GM19023 (cell line): Measurements from ENCODE around the gene ADAMTS2.

ENCODE experiments used
- ATAC-seq: cut with Tn5 transposase; IDR thresholded peaks from one replicate; pipeline ENCODE4 v1.9.1; 2021; ENCODE audit warnings: mild to moderate bottlenecking, moderate library complexity; ENCODE audit not compliant: unreplicated experiment

Gene ADAMTS2

DNA sequence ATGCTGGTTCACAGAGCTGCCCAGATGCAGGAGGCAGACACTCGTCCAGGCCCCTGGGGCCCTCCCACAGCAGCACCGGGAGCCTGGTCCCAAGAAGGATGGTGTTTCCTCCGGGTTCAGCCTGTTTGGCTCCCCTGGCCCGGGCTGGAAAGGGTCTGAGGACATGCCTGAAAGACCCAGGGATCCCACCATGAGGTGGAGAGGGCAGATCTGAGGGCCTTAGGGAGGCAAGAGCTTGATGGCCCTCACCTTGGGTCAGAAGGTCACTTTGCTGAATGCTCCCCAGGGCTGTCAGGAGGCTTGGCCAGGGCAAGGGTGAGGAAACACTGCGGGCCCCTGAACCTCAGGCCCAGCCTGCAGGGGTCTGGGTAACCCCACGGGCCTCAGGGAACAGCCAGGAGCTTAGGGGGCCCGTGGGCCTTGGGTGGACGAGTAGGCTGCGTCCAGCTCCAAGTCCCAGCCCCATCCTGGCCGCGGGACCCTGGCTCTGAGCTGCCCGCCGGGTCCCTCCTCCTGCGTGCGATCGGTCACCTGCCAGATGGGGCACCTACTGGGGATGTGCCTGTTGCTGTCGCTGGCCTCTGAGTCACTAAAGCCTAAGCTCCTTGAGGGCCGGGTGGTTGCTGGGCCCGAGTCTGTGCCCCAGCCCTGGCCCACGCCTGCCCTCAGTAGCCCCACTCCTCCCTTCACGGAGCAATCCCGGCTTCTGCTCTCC is 178.9 kb downstream of the ADAMTS2 start:
- ATAC-seq, result no peak

DNA sequence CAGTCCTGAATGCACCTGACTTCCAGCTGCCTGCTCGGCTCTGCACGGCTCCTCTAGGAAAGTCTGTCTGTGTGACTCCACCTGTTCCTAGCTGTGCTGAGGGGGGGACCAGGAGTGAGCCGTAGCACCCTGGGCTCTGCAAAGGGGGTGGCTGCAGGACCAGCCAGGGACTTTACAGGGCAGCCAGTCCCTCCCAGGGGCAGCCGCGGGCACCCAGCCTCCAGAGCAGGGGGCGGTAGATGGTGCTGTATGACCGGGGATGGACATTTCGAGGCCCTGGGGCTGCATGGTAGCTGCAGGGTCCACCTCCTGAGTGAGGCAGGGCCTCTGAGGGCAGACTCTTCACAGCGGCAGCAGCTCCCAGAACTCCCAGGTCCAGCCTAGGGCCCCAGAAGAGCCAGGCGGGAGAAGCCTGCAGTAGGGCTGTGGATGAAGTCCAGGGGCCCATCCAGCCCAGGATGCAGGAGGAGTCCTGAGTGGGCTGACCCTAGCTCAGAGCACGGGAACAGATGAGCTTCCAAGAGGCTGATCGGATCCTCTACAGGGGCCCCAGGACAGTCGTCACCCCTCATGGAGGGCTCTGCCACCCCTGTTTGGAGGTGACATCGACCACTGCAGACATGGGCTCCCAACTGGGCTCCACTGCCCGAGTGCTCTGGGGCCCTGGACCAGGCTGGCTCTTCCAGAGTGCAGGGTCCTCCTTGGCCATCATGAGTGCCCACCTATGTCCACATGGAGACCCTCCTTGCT is 179.7 kb downstream of the ADAMTS2 start:
- ATAC-seq, result no peak

DNA sequence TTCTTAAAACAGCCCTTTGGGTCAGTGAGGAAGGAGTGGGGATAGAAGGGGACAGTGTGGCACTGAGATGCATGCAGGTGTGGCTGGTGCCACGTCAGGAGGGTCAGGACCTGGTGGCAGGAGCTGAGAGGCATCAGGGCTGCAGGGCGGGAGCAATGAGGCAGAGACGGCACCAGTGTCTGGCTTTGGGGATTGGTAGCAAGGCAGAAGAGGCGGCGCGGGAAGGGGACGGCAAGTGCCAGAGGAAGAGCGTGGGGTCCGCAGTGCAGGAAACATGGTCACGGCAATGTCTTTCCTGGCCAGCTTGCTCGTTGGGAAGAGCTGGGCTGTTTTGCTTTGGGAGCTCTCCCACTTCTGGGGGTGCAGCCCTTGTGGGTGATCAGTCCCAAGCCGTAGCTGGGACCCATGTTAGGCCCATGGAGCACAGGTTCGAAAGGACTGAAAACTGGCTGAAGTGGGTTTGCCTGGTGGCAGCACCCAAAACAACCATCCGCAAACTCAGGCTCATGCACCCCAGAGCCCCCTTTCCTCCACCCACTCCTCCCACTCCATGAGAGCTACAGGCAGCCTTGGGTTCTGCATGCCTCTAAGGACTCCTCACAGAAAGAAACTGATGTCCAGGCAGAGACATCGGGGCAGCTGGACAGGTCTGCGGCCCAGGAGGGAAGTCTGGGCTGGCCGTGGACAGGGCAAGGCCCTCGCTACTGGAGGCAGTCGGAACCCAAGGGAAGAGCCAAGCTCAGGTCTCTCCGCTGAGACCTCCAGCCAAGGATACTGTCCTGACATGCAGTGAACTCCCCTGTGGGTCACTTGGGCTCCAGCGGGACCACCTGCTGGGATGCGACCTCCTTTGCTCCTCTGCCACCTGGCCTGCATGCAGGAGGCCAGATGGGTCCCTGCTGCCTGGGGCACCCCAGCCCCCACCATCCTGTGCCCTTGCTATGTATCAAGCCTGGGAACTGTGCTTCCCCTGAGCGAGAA is 180.6 kb downstream of the ADAMTS2 start:
- no peak for ATAC-seq

DNA sequence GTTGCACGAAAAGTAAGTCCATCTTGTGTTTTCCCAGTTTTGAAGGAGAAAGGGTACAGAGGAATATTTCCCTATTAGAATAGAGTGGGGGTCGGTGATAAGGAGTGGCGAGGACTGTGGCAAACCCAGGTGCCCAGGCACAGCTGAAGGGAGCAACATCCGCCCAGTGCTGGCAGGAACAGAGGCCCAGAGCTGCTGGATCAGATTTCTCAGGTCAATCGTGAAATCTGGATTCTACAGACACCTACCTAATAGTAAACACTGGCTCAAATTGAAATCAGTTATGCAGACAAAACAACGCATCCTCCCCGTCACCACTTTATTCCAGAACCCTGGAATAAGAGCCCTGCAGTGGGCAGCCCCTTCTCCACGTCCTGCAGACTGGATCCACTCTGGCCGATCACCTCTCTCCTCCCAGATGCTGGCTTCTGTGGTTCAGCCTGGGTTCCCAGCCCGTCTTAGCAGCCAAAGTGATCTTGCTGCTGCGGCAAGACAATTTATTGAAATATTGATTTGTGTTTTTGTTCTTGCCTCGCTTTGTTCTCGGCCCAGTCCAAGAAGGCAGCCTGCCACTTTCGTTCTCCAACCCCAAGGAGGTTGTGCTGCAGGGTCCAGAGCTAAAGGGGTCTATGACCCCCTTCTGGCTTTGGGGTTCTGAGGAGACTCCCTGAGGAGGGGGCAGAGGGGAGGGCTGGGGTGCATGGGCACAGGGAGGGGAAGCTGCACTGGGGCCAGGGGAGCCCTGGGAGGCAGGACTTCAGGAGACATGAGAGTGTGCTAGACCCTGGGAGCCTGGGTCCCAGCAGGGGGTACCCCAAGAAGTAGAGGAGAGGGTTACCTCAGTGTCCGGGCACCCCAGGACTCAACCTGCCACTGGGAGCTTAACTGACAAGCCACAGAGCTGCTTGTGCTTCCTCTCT is 181.8 kb downstream of the ADAMTS2 start:
- no peak for ATAC-seq

DNA sequence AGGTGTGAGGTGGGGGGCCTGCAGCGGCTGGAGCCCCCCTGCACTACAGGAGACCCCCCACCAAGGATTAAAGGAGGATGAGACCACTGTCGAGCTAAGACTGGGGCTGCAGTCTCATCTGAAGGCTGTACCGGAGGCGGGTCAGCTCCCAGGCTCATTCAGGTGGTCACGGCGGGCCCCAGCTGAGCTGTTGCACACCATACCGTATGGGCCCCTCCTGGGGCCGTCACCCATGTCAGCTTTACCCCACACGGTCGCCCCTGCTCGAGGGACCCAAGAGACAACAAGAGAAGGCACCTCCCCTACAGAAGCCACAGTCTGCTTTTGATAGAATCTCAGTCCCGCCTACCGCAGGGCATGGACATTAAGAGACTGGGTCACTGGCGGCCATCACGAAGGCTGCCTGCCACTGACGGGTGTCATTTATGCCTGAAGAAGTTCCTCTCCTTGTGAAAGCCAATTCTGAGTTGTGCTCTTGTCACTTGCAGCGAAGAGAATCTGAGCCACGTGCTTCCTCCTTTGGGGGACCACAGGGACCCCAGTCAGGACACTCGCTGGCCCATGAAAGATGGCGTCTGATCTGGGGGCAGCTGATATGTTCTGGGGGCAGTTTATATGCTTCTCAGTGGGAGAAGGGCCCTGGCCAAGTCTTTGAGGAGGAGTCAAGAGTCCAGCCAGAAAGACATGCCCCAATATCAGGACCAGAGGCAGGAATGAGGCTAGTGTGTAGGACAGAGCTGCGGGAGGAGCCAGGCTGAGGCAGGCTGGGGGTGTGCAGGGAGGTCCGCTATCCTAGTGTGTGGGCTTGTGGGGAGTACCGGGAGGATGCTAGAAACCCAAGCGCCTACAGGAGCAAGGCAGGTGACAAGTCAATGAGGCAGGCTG is 182.7 kb downstream of the ADAMTS2 start:
- no peak for ATAC-seq

DNA sequence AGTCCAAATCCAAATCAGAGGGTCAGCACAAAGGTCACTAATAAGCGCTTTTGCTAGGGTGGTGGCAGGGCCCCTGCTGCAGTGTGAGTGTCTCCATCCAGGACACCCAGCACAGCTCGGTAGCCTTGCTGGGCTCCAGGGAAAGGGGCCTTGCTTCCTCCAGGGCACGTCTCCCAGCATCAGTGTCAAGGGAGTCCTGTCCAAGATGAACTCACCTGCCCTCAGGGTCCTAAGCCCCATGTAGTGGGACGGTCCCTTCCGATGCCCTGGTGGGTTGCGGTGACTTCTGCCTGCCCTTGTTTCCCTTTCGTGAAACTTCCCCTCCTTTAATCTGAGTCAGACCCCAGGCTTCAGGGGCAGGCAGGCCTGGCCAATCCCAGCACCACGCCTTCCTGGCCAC is 183.4 kb downstream of the ADAMTS2 start:
- no peak for ATAC-seq

DNA sequence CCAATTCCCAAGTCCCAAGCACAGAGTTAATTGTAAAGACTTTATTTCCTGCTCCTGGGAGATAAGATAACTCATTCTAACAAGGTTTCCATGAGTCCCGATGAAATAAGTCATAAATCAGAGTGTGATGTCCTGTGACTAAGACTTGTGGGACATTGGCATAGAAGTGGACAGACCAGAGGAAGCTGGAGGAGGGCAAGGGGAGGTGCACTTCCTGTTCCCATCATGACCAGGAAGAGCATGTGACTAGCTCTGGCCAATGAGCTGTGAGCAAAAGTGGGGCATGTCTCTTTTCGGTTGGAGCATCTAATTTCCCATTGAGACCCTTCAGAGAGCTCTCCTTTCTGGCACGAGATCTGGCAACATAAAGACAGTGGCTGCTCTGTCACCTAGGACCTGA is 184.7 kb downstream of the ADAMTS2 start:
- ATAC-seq, result no peak

DNA sequence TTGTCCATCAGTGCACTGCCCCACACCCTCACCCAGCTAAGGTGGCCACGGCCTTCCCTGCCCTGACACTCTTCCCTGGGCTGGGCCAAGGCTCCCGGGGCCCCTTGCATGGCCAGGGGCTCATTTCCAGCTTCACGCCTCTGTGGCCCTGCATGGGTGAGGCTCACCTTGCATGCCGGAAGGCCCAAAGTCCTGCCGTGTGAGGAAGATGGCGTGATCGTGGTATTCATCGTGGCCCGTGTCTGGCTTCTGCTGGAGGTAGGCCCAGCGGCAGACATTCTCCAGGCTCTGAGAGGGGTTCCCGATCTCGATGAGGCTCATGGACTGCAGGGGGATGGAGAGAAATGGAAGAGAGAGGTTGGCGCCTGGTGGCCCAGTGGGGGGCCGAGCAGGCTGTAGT is 186.7 kb downstream of the ADAMTS2 start:
- no peak for ATAC-seq

DNA sequence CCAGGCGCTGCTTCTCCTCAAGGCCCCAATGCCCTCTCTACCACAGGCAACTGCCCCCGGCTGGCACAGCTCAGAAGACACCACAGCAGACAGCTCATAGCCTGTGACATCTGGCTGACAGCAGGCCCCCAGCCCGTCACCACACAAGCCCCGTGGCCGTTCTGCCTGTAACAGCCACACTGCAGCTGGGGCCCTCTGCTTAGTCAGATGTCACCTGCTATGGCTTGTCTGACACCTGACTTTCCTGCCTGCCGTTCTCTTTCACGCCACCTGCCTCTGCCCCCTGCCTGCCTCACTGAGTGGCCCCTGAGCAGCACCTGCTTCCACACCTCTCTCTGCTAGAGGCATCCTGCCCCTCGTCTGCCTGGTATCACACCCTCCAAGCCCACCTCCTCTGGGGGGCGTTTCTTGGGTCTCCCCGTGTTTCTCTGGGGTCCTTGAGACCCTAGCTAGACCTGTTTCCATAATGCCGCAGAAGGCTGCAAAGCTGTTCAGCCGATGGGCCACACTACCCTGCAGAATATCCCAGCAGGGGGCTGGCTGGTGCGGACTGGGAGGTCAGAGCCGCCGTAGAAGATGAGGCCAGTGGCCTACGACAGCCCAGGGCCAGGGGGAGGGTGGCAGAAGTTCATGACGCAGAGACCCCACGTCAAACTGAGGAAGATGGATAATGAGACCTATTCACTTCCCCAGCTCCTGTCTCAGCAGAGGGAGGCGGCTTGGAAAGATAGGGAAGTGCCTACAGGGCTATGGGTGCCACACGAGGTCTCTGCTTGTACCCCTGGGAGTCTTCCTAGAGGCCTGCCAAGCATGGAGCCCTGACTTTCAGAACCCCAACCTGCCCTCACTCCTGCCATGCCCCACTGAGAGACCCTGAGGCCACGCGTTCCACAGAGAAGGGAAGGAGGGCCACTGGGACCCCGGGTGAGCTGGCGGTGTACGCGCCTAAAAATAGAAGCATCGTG is 190.0 kb downstream of the ADAMTS2 start:
- no peak for ATAC-seq

DNA sequence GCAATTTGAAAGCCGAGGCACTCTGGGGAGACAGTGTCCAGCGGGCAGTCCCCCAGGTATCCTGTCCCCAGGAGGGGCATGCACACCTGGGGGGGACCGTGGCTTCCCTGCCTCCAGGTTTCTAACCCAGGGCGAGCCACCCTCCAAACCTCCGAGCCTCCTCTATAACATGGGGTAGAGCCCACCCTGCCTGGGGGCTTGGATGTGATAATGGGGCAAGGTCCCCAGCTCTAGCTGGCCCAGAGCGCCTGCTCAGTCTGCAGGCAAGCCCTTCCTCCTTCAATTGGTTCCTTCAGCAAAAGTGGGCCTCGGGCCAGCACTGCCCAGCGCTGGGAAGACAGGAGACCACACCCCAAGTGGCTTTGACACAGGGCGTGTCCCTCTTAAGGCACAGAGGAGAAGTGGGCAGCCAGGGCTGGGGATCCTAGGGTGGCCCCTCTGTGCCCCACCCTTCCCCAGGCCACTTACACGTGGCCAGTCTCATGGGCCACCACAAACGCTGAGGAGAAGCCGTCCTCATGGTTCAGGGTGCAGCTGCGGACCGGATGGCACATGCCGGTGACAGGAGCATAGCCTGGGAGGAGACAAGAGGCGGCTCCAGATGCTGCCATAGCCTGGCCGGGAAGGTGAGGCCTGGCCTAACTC is 190.8 kb downstream of the ADAMTS2 start:
- ATAC-seq, result no peak

DNA sequence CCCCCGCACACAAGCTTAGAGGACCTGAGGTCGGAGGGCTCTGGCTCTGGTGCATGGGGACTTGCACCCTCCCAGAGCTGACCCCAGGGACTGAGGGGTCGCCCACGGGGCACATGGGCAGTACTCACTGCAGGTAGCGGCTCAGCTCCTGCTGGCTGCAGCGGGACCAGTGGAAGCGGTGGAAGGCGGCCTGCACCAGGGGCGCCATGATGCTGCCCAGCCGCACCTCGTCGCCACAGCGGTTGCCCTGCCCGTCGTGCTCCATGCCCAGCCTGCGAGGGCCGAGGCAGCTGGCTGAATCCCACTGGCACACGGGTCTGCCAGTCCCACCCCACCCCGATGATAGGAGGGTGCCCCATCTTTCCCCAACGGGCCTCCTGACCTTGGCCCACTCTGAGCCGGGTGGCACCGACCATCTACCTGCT is 191.3 kb downstream of the ADAMTS2 start:
- ATAC-seq, result no peak

DNA sequence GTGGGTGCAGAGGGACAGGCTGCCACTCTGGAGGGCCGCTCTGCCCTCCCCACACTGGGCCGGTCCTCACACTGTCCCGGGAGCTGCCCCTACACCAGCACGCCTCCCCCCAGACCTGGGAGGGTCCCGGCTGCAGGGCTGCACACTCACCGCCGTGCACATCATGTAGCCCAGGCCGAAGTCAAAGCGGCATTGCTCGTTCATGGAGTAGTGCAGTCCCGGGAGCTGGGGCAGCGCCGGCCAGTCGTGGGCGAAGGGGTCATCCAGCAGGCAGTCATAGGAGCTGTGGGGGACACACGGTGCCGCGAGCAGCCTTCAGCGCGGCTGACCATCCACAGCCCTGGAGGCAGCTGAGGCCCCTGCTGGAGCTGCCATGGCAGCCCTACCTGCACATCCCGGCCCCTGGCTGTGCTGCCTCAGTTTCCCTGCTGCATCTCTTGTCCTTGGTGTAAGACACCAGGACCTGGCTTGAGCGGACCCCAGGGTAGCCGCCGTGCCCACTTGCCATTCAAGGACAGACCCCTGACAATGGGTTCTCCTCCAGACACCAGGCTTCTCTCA is 191.8 kb downstream of the ADAMTS2 start:
- ATAC-seq, result no peak

DNA sequence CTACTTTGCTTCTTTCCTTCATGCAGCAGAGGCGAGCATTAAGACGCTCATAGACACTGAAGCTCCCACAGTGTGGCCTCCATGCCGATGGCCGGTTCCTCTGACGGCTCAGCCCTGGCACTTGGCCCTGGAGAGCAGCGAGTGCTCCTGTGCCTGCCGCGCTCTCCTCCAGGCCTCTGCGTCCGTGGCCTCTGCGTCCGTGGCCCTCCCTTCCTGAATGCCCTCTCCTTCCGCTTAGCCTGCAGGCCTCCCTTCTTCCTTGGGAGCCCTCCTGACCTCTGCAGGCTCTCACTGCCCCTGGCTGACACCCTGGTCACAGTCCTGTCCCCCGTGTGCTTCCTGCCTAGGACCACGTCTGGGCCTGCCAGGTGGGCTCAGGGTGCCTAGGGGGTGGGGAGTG is 192.3 kb downstream of the ADAMTS2 start:
- no peak for ATAC-seq

DNA sequence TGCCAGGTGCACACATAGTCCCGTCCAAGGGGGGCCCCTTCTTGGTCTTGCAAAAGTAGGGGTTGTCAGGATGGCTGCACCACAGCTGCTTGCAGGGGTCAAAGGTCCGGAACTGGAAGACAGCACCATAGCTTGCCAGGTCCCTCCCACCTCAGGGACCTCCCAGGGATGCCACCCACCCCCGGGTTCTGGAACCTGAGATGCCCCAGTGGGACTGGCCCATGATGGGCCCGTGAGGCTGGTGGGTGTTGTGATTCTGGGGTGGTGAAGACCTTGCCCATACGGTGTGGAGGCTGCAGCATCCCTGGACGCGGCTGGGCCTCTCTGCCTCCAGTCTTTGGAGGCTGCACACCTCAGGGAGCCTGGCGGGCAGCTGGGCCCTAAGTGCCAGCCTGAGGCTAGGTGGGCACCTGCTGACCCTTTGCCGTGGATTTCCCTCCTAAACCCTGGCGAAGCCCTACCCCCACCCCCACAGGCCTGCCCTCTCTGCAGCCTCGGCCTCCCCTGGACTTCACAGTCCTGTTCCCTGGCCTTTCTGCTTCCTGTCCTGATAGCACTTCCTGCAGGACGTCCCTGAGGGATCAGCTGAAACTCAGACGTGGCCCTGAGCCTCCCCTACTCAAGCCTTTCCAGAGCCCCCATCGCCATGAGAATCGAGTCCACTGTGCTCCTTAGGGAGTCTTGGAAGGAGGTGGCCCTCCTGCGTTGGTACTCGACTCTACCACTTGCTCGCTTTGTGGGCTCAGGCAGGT is 192.9 kb downstream of the ADAMTS2 start:
- ATAC-seq, result no peak

DNA sequence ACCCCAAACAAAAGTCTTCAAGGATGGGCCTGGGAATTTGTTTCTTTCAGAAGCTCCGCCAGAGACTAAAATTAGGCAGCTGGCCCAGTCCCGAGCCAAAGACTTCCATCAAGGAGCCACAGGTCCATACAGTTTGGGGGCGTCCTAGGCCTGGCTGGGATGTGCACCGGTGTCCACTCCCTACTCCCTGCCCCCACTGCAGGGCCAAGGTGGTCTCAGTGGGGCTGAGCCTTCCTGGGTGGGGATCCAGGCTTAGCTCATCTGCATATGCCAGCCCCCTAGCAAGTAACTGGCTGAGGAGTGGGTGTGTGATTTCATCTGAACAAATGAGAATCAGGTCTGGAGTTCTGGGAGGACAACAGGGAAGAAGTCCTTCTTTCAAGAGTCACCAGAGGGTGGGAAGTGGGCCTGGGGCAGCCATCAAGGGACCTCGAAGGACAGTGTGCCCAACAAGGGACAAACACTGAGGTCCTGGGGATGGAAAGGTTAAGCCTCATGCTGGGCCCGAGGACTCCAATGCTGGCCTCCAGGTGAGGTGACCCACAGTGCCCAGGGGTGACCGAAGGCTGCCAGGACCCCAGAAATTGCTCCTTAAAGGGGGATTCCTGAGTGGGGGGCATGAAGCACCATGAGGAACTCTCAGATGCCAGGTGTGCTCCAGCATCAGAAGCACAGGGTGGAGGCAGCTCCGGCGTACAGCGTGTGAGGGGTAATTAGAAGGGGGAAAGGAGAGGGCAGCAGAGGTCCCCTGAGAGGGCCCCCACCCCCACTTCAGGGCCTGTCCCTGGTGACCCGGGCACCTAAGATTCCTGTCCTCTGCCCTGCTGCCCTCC is 193.8 kb downstream of the ADAMTS2 start:
- ATAC-seq, result no peak

DNA sequence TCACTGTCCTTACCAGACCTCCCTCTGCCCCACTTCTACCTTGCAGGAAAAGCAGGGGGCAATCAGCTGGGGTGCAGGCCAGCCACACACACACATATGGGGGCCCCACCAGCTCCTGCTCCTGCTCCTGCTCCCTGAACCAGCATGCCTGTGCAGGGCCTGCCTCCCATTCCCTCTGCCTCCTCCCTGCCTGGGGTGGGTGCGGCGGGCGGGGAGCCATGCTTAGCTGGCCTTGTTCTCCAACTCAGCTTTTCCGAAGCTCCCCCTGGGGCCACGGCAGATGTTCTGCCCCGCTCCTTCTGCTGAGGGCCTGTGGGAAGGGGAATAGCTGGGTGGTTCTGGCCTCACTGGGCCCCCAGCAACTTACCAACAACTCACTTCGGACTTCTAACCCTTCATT is 195.2 kb downstream of the ADAMTS2 start:
- ATAC-seq, result no peak
